Putamen (tissue), 1 donor: ENCODE measurements around the gene ING5.

Source experiments
- DNase-seq: peaks from one replicate; pipeline ENCODE4 v3.0.0-alpha.2; 2016; ENCODE audit warnings: low spot score

ING5 gene

GRCh38 chr2:241760301-241760771 is 58.5 kb downstream of the ING5 start:
- DNase-seq = no peak

GRCh38 chr2:241762321-241762932 is 60.6 kb downstream of the ING5 start:
- no peak for DNase-seq

- DNase-seq = no peak
Observed at GRCh38 chr2:241762933-241763369, 61.1 kb downstream of the ING5 start.

GRCh38 chr2:241763551-241764274 is 61.9 kb downstream of the ING5 start:
- no peak for DNase-seq

DNA sequence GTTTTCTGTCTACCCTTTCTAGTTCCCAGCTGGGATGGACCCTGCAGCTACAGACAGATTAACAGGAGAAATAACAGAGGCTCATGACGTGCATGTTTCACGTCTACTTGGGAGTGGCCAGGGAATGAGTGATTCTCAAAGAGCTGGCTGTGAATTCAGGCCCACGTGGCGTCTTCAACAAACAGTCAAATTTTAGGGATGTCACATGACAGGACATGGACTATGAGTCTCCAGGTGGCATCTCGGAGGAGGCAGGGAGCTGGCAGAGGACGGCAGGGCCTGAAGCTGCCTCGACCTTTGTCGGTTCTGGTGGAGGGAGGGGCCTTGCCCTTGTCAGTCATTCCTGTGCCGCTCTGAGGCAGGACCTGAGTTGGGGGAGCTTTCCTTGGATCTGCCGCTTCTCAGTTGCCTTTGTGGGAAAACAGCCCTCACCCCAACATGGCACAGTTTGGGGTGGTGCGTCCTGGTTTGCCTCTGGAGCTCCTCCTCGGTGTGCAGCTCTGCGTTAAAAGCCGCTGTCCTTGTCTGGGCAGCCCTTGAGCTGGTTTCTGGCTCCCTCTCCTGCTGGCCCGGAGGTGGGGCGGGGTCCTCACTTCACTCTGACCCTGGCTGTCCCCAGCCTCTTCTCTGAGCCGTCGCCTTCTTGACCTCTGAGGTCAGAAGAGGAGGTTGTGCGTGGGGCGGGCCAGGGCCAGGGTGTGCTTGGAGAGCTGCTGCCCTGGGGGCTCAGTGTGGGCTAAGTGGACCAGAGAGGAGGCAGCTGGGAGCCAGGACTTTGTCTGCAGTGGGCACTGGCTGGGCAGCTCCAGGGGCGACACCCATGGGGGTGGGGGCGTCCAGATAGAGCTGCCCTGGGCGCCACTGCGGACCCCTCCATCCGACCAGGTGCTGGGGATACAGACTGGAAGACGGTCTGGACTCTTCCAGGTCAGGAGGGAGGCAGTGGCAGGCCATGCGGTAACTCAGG is 62.7 kb downstream of the ING5 start:
- DNase-seq = no peak

DNA sequence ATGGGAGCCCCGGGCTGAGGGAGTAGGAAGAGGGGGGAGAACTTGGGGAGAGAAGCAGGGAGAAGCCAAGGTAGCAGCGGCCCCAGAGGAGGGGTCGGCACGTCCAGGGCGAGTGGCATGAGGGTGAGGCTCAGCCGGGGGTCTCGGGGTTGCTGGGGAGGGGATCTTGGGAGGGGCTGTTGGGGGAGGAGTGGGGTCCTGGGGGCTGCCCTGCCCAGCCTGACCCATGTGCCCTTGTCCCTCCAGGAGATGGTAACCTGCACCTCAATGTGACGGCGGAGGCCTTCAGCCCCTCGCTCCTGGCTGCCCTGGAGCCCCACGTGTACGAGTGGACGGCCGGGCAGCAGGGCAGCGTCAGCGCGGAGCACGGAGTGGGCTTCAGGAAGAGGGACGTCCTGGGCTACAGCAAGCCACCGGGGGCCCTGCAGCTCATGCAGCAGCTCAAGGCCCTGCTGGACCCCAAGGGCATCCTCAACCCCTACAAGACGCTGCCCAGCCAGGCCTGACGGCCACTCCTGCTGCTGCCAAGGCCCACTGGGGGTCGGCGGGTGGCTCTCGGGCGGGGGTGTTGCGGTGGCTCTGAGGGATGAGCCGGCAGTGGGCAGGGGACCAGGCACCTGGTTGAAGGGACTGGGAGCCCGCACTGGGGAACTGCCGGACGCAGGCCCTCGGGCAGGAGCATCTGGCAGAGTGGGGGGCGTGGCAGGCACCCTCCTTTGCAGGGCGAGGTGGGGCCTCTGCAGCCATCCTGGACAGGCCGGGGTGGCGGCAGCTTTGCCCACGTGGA is 65.8 kb downstream of the ING5 start:
- no peak for DNase-seq

GRCh38 chr2:241768251-241768711 is 66.4 kb downstream of the ING5 start:
- no peak for DNase-seq

- no peak for DNase-seq
Observed at GRCh38 chr2:241768850-241769249, 67.0 kb downstream of the ING5 start.

DNA sequence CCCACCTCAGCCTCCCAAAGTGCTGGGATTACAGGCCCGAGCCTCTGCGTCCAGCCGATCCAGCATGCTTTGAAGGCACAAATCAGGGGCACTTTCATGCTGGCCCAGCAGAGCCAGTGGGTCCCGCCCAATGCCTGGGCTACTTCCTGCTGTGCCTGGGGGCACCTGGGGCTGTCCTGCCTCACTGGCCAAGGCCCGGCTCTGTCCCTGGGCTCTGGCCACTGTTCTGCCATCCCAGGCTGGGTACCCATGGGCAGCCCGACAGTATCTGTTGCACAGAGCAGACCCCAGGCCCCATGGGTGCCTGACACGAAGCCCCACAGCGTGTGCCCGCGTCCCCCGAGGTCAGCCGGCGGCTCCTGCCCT is 68.0 kb downstream of the ING5 start:
- DNase-seq = no peak

GRCh38 chr2:241770185-241770935 is 68.5 kb downstream of the ING5 start:
- no peak for DNase-seq

DNA sequence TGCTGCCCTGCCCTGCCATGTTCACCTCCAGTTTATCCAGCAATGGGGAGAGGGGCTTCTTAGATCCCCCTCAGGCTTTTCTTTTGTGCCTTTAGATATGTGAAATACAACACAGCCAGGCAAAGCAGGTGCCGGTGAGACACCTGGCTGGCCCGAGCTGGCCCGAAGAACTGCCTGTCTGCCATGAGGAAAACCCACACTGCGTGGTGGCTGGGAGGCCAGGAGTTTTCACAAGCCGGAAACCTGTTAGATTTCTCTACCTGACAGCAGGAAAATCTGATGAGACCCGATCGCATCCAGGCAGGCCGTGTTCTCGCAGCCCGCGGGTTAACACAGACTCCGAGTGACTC is 69.1 kb downstream of the ING5 start:
- DNase-seq = no peak

DNA sequence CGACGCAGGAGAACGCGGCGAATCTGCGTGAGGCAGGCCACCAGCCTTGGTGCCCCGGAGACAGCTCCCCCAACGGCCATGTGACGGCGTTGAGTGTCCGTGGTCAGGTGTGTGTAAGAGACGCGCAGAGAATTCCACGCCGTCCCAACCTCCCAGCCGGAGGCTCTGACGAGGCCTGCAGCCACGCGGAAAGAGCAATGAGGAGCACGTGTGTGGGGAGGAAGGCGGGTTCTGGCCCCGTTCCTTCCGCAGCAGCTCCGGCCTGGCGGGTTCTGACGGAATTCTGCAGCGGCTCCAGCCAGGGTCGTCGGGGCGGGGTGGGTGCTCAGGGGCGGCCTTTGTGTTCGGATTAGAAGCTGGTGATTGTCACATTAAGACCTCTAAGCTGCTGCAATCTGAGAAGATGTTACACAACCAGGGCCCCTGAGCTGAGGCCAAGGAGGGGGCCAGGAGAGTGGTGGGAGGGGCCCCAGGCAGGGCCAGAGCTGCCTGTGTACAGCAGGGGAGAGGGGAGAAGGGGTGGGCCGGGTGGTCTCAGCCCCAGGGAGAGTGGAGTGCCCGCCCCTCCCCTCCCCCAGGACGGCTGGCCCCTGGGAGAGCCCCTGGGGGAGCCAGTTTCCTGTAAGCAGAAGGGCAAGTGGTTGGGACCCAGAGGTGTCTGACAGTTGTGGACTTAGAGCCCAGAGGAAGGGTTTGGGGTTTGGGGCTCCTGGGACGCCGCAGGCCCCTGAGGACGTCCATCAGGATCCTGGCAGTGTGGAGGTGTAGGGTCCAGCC is 69.6 kb downstream of the ING5 start:
- no peak for DNase-seq

GRCh38 chr2:241772063-241772499 is 70.2 kb downstream of the ING5 start:
- DNase-seq = no peak

GRCh38 chr2:241773511-241774418 is 71.9 kb downstream of the ING5 start:
- no peak for DNase-seq

DNA sequence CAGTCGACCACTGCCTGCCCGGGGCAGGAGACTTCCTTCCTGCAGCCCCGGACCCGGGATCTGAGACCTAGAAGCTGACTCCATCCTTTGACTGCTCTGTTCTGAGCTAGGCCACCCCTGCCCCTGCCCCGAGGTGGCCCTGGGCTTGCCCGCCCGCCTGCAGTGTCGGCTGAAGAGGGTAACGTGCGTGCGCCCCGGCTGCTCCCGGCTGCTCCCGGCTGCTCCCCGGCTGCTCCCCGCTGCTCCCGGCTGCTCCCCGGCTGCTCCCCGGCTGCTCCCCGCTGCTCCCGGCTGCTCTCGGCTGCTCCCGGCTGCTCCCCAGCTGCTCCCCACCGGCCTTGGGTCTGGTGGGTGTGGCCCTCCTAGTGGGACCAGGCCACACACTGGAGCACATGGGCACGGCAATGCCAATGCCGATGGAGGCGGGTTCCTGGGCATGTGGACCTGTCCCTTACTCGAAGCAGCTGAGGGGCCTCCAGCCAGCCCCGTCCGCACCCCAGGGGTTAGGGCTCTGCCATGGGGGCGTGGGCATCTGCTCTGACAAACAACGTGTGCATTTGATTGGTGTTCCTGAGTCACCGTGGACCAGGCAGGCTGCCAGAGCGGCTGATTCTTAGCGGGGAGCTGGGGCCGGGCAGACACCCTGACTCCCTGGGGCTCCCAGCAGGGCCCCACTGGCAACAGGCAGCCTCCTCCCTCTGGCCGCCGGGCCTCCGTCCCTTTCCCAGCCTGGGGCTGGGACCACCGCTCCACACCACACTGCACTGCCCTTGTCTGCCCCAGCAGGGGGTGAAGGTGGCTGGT is 72.8 kb downstream of the ING5 start:
- DNase-seq = no peak

GRCh38 chr2:241775223-241776177 is 73.7 kb downstream of the ING5 start:
- DNase-seq = no peak
